ENCODE measurements around the gene CBX6.

The CBX6 gene

DNA sequence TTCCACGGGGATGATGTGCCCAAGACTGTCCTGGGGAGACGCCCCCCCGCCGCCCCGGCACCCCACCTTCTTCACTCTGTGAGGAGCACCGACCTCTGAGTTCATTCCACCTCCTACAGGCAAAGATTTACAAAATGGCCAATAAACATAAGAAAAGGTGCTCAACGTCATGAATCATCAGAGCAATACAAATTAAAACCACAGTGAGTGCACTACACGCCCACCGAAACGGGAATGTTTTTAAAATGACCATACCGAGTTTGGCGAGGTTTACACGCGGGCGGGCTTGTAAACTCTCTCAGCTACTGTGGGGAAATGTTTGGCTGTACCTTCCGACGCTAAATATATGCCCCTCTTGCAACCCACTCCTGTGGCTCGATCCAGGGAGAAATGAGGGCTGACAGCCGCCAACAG, 36.1 kb downstream of the CBX6 start:
- peaks cover 5% of the 10 kb centered on the region for H3K27me3 ChIP-seq (replicated peaks)
- in situ Hi-C loops (cut with HindIII; ENCODE audit: low pct_ligation_motif_present, low sequenced_read_pairs) = no loop called here
- H3K4me3 ChIP-seq (ENCODE audit: low read depth, low read length) = no peak overlapping the region
- H3K27ac ChIP-seq = no peak overlapping the region
- H3K36me3 ChIP-seq (replicated peaks) = no peaks in the 10 kb centered on the region
- no peak for DNase-seq
- TF ChIP-seq CTCF (IDR thresholded peaks at IDR 0.05; ENCODE audit: low read depth, low read length, missing control alignments) = no peak

GRCh38 chr22:38834991-38835390, 37.0 kb downstream of the CBX6 start:
- peaks cover 5% of the 10 kb centered on the region for H3K27me3 ChIP-seq (replicated peaks)
- H3K4me3 ChIP-seq (ENCODE audit: low read depth, low read length) = no peak overlapping the region
- H3K36me3 ChIP-seq (replicated peaks) = no peaks in the 10 kb centered on the region
- DNase-seq = no peak
- in situ Hi-C loops (cut with HindIII; ENCODE audit: low pct_ligation_motif_present, low sequenced_read_pairs) = no loop called here
- TF ChIP-seq CTCF (IDR thresholded peaks at IDR 0.05; ENCODE audit: low read depth, low read length, missing control alignments) = no peak
- H3K27ac ChIP-seq = no peak overlapping the region

GRCh38 chr22:38834215-38834953, 37.6 kb downstream of the CBX6 start:
- no peak overlapping the region for H3K27ac ChIP-seq
- in situ Hi-C loops (cut with HindIII; ENCODE audit: low pct_ligation_motif_present, low sequenced_read_pairs) = no loop called here
- no peak for TF ChIP-seq CTCF (IDR thresholded peaks at IDR 0.05; ENCODE audit: low read depth, low read length, missing control alignments)
- no peak overlapping the region for H3K4me3 ChIP-seq (ENCODE audit: low read depth, low read length)
- no peak for DNase-seq
- H3K36me3 ChIP-seq (replicated peaks) = no peaks in the 10 kb centered on the region
- H3K27me3 ChIP-seq (replicated peaks) = peaks cover 5% of the 10 kb centered on the region

- H3K27ac ChIP-seq = no peak overlapping the region
- in situ Hi-C loops (cut with HindIII; ENCODE audit: low pct_ligation_motif_present, low sequenced_read_pairs) = no loop called here
- no peak for DNase-seq
- H3K36me3 ChIP-seq (replicated peaks) = no peaks in the 10 kb centered on the region
- H3K4me3 ChIP-seq (ENCODE audit: low read depth, low read length) = no peak overlapping the region
- no peak for TF ChIP-seq CTCF (IDR thresholded peaks at IDR 0.05; ENCODE audit: low read depth, low read length, missing control alignments)
- H3K27me3 ChIP-seq (replicated peaks) = peaks cover 2% of the 10 kb centered on the region
These were observed 39.0 kb downstream of the CBX6 start for GRCh38 chr22:38833061-38833460.

- Histone ChIP-seq H3K36me3 (replicated peaks) (no peaks in the 10 kb centered on the region), H3K4me3 (ENCODE audit: low read depth, low read length) (no peak overlapping the region), H3K27ac (no peak overlapping the region), H3K27me3 (replicated peaks) (peaks cover 2% of the 10 kb centered on the region)
- no peak for DNase-seq
- no peak for TF ChIP-seq CTCF (IDR thresholded peaks at IDR 0.05; ENCODE audit: low read depth, low read length, missing control alignments)
- in situ Hi-C loops (cut with HindIII; ENCODE audit: low pct_ligation_motif_present, low sequenced_read_pairs) = no loop called here
These were observed 39.7 kb downstream of the CBX6 start for GRCh38 chr22:38832005-38832978.

All from brain microvascular endothelial cell (primary cell).